ENCODE data around the gene CCNY. TPM values are rescaled to one million over a fixed set of nuclear protein-coding genes. Genes with fewer than 3 reads are reported as not detected.

The CCNY gene
- total RNA-seq, 2 donors from 2014 or later, result 60.5 to 65.9 TPM

GRCh38 chr10:35442592-35442991 lies 106.3 kb downstream of the CCNY start:
- no peak overlapping the region for H3K4me3 Mint-ChIP-seq
- H3K9me3 Mint-ChIP-seq, result peaks cover 40% of the 10 kb centered on the region
- no peak overlapping the region for H3K27ac ChIP-seq (ENCODE audit: low read depth, low read length)
- no peak for TF ChIP-seq CTCF (conservative IDR thresholded peaks at IDR 0.05)
- H3K9me3 ChIP-seq (ENCODE audit: control insufficient read depth, low read length), result peaks cover 62% of the 10 kb centered on the region
- DNase-seq, result no peak
- no peaks in the 10 kb centered on the region for H3K27me3 ChIP-seq (ENCODE audit: control insufficient read depth, insufficient read depth, low read length, poor library complexity, severe bottlenecking)
- H3K36me3 ChIP-seq (ENCODE audit: control insufficient read depth, insufficient read depth, low read length), result no peaks in the 10 kb centered on the region
- H3K36me3 Mint-ChIP-seq (ENCODE audit: low read depth), result peaks cover 22% of the 10 kb centered on the region
- no peaks in the 10 kb centered on the region for H3K27me3 Mint-ChIP-seq (ENCODE audit: insufficient read depth)
- H3K27ac Mint-ChIP-seq, result no peak overlapping the region
- no peak overlapping the region for H3K9ac ChIP-seq (ENCODE audit: extremely low read depth, low read length, poor library complexity, severe bottlenecking)
- 96 to 100% methylated on average over 1 to 3 of the region's 4 CpGs for WGBS, 2 experiments (ENCODE audit: insufficient coverage in 1 of 2, insufficient read length in 1 of 2)
- H3K4me3 ChIP-seq (ENCODE audit: low read length), result no peak overlapping the region
- no peaks in the 10 kb centered on the region for H3K4me1 ChIP-seq (ENCODE audit: control insufficient read depth, insufficient read depth, low read length)
- H3K4me1 Mint-ChIP-seq, result peaks cover 6% of the 10 kb centered on the region

GRCh38 chr10:35443858-35444257 lies 107.5 kb downstream of the CCNY start:
- 94% methylated on average over 3 of the region's 3 CpGs for WGBS, 2 experiments (ENCODE audit: insufficient coverage in 1 of 2, insufficient read length in 1 of 2)
- Histone ChIP-seq H3K4me1 (ENCODE audit: control insufficient read depth, insufficient read depth, low read length) (peaks cover 3% of the 10 kb centered on the region), H3K27ac (ENCODE audit: low read depth, low read length) (no peak overlapping the region), H3K9me3 (ENCODE audit: control insufficient read depth, low read length) (peaks cover 60% of the 10 kb centered on the region), H3K27me3 (ENCODE audit: control insufficient read depth, insufficient read depth, low read length, poor library complexity, severe bottlenecking) (no peaks in the 10 kb centered on the region), H3K9ac (ENCODE audit: extremely low read depth, low read length, poor library complexity, severe bottlenecking) (no peak overlapping the region), H3K36me3 (ENCODE audit: control insufficient read depth, insufficient read depth, low read length) (no peaks in the 10 kb centered on the region), H3K4me3 (ENCODE audit: low read length) (peak overlapping the region; percentile 60)
- Mint-ChIP-seq H3K27ac (no peak overlapping the region), H3K36me3 (ENCODE audit: low read depth) (peaks cover 22% of the 10 kb centered on the region), H3K27me3 (ENCODE audit: insufficient read depth) (no peaks in the 10 kb centered on the region), H3K4me1 (peaks cover 18% of the 10 kb centered on the region), H3K9me3 (peaks cover 40% of the 10 kb centered on the region), H3K4me3 (no peak overlapping the region)
- no peak for TF ChIP-seq CTCF (conservative IDR thresholded peaks at IDR 0.05)
- DNase-seq, result no peak

GRCh38 chr10:35445150-35445884 lies 109.0 kb downstream of the CCNY start:
- H3K9me3 Mint-ChIP-seq, result peaks cover 40% of the 10 kb centered on the region
- peaks cover 50% of the 10 kb centered on the region for H3K9me3 ChIP-seq (ENCODE audit: control insufficient read depth, low read length)
- H3K27ac Mint-ChIP-seq, result no peak overlapping the region
- H3K4me3 Mint-ChIP-seq, result no peak overlapping the region
- H3K4me3 ChIP-seq (ENCODE audit: low read length), result peak overlapping the region; percentile 60
- peaks cover 22% of the 10 kb centered on the region for H3K36me3 Mint-ChIP-seq (ENCODE audit: low read depth)
- H3K36me3 ChIP-seq (ENCODE audit: control insufficient read depth, insufficient read depth, low read length), result no peaks in the 10 kb centered on the region
- H3K9ac ChIP-seq (ENCODE audit: extremely low read depth, low read length, poor library complexity, severe bottlenecking), result no peak overlapping the region
- no peak for TF ChIP-seq CTCF (conservative IDR thresholded peaks at IDR 0.05)
- H3K4me1 ChIP-seq (ENCODE audit: control insufficient read depth, insufficient read depth, low read length), result peaks cover 3% of the 10 kb centered on the region
- no peak for DNase-seq
- H3K27me3 Mint-ChIP-seq (ENCODE audit: insufficient read depth), result no peaks in the 10 kb centered on the region
- no peaks in the 10 kb centered on the region for H3K27me3 ChIP-seq (ENCODE audit: control insufficient read depth, insufficient read depth, low read length, poor library complexity, severe bottlenecking)
- 89 to 94% methylated on average over 1 to 4 of the region's 4 CpGs for WGBS, 2 experiments (ENCODE audit: insufficient coverage in 1 of 2, insufficient read length in 1 of 2)
- H3K4me1 Mint-ChIP-seq, result peaks cover 26% of the 10 kb centered on the region
- no peak overlapping the region for H3K27ac ChIP-seq (ENCODE audit: low read depth, low read length)
